Measurements from ENCODE around the gene CLCN1. TPM values are rescaled to one million over a fixed set of nuclear protein-coding genes. Genes with fewer than 3 reads are reported as not detected.

Gene CLCN1
- total RNA-seq, 1 experiment from 2014 or later = not detected

GRCh38 chr7:143387156-143387975 is 71.5 kb downstream of the CLCN1 start:
- no peak for DNase-seq (ENCODE audit: low spot score)
- no peaks in the 10 kb centered on the region for H3K9me3 ChIP-seq (ENCODE audit: low read depth, low read length, poor library complexity, severe bottlenecking)
- ChIA-PET POLR2A (ENCODE audit: low non-redundant PET) (no interaction called here), CTCF (no interaction called here)
- H3K4me1 ChIP-seq (ENCODE audit: insufficient read depth, low read length, poor library complexity, severe bottlenecking) = peaks cover 7% of the 10 kb centered on the region
- no peak overlapping the region for H3K4me3 ChIP-seq (ENCODE audit: low read depth, low read length, poor library complexity, severe bottlenecking)
- H3K27me3 ChIP-seq (replicated peaks; ENCODE audit: insufficient read depth, low read depth, low read length, poor library complexity) = no peaks in the 10 kb centered on the region
- H3K36me3 ChIP-seq (ENCODE audit: insufficient read depth, low read length, poor library complexity, severe bottlenecking) = peaks cover 24% of the 10 kb centered on the region
- BruUV-seq (replicated peaks) = no TSS peak
- no peak overlapping the region for H3K27ac ChIP-seq (ENCODE audit: low read depth, low read length, poor library complexity, severe bottlenecking)
- TF ChIP-seq, protein P1, sequence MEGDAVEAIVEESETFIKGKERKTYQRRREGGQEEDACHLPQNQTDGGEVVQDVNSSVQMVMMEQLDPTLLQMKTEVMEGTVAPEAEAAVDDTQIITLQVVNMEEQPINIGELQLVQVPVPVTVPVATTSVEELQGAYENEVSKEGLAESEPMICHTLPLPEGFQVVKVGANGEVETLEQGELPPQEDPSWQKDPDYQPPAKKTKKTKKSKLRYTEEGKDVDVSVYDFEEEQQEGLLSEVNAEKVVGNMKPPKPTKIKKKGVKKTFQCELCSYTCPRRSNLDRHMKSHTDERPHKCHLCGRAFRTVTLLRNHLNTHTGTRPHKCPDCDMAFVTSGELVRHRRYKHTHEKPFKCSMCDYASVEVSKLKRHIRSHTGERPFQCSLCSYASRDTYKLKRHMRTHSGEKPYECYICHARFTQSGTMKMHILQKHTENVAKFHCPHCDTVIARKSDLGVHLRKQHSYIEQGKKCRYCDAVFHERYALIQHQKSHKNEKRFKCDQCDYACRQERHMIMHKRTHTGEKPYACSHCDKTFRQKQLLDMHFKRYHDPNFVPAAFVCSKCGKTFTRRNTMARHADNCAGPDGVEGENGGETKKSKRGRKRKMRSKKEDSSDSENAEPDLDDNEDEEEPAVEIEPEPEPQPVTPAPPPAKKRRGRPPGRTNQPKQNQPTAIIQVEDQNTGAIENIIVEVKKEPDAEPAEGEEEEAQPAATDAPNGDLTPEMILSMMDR (conservative IDR thresholded peaks at IDR 0.05; ENCODE audit: low read depth, low read length) = 0 out of 2 replicates have a peak, but pooled peaks have one; percentile 15
- no peak for TF ChIP-seq EZH2 (IDR thresholded peaks at IDR 0.05; ENCODE audit: borderline replicate concordance, low read depth, low read length, poor library complexity, severe bottlenecking)
- intact Hi-C loops (cut with micrococcal nuclease; ENCODE audit: unreplicated experiment) = no loop called here

- Histone ChIP-seq H3K4me1 (ENCODE audit: insufficient read depth, low read length, poor library complexity, severe bottlenecking) (peaks cover 6% of the 10 kb centered on the region), H3K4me3 (ENCODE audit: low read depth, low read length, poor library complexity, severe bottlenecking) (no peak overlapping the region), H3K36me3 (ENCODE audit: insufficient read depth, low read length, poor library complexity, severe bottlenecking) (peaks cover 24% of the 10 kb centered on the region), H3K9me3 (ENCODE audit: low read depth, low read length, poor library complexity, severe bottlenecking) (no peaks in the 10 kb centered on the region), H3K27ac (ENCODE audit: low read depth, low read length, poor library complexity, severe bottlenecking) (no peak overlapping the region), H3K27me3 (replicated peaks; ENCODE audit: insufficient read depth, low read depth, low read length, poor library complexity) (no peaks in the 10 kb centered on the region)
- intact Hi-C loops (cut with micrococcal nuclease; ENCODE audit: unreplicated experiment) = no loop called here
- TF ChIP-seq, protein P1 (conservative IDR thresholded peaks at IDR 0.05; ENCODE audit: low read depth, low read length) = no peak
- no peak for TF ChIP-seq EZH2 (IDR thresholded peaks at IDR 0.05; ENCODE audit: borderline replicate concordance, low read depth, low read length, poor library complexity, severe bottlenecking)
- POLR2A ChIA-PET (ENCODE audit: low non-redundant PET) = no interaction called here
- no peak for DNase-seq (ENCODE audit: low spot score)
- CTCF ChIA-PET = no interaction called here
- no TSS peak for BruUV-seq (replicated peaks)
Measured at GRCh38 chr7:143388051-143388450, 72.1 kb downstream of the CLCN1 start.

DNA sequence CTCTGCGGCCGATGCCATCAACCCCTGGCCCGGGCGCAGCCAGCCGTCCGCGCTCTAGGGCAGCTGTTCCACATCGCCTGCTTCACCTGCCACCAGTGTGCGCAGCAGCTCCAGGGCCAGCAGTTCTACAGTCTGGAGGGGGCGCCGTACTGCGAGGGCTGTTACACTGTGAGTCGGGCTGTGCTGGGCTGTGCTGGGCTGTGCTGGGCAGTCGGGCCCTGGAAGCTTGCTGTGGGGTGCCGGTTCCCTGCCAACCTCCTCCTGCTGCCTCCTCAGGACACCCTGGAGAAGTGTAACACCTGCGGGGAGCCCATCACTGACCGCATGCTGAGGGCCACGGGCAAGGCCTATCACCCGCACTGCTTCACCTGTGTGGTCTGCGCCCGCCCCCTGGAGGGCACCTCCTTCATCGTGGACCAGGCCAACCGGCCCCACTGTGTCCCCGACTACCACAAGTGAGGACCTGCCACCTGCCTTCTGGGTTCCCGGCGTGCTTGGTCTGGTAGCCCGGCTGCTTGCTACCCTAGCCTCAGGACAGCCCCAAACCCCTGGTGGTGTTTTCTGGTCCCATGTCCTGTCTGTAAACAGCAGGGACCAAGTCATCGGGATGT is 72.7 kb downstream of the CLCN1 start:
- intact Hi-C loops (cut with micrococcal nuclease; ENCODE audit: unreplicated experiment) = no loop called here
- no TSS peak for BruUV-seq (replicated peaks)
- Histone ChIP-seq H3K36me3 (ENCODE audit: insufficient read depth, low read length, poor library complexity, severe bottlenecking) (peaks cover 24% of the 10 kb centered on the region), H3K27ac (ENCODE audit: low read depth, low read length, poor library complexity, severe bottlenecking) (no peak overlapping the region), H3K4me3 (ENCODE audit: low read depth, low read length, poor library complexity, severe bottlenecking) (no peak overlapping the region), H3K4me1 (ENCODE audit: insufficient read depth, low read length, poor library complexity, severe bottlenecking) (peaks cover 3% of the 10 kb centered on the region), H3K27me3 (replicated peaks; ENCODE audit: insufficient read depth, low read depth, low read length, poor library complexity) (no peaks in the 10 kb centered on the region), H3K9me3 (ENCODE audit: low read depth, low read length, poor library complexity, severe bottlenecking) (no peaks in the 10 kb centered on the region)
- DNase-seq (ENCODE audit: low spot score) = no peak
- no peak for TF ChIP-seq EZH2 (IDR thresholded peaks at IDR 0.05; ENCODE audit: borderline replicate concordance, low read depth, low read length, poor library complexity, severe bottlenecking)
- TF ChIP-seq, protein P1 (conservative IDR thresholded peaks at IDR 0.05; ENCODE audit: low read depth, low read length) = no peak
- ChIA-PET POLR2A (ENCODE audit: low non-redundant PET) (no interaction called here), CTCF (no interaction called here)

Data from A673 (cell line).